Astrocyte of the cerebellum (primary cell): ENCODE measurements around the gene CDH11.

Experiments used
- DNase-seq: peaks from one replicate; pipeline ENCODE4 v3.0.0-alpha.2; 2011; ENCODE audit warnings: low read depth
- H3K4me3 ChIP-seq: 2 replicates; pipeline ENCODE4 v1.5.1; 2011; ENCODE audit warnings: mild to moderate bottlenecking, low read depth, low read length, moderate library complexity
- in situ Hi-C: cut with HindIII; loops from 2 replicates; pipeline ENCODE4 v1.10.0; 2017; ENCODE audit warnings: low sequenced_read_pairs
- TF ChIP-seq, protein P1 (sequence below): IDR thresholded peaks from 2 replicates; pipeline ENCODE4 v1.5.1; 2012; ENCODE audit warnings: low read length, low read depth, moderate library complexity, mild to moderate bottlenecking; ENCODE audit errors: missing control alignments

CDH11 gene

DNA sequence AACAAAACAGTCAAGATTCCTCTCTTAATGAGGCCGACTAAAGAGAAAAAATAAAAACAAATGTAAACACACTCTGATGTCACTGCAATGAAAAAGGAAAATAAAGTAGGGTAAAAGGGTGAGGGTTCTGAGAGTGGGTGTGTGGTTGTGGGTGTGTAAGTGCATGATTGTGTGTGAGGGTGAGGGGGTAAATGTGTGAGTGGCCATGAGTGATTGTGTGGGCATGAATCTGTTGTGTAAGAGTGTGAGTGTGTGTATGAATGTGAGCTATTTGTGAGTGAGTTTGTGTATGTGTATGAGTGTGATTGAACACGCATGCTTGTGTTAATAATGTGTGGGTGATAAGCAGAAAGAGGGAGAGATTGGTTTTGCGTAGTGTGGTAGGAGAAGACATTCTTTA lies 132.8 kb downstream of the CDH11 start:
- TF ChIP-seq, protein P1, sequence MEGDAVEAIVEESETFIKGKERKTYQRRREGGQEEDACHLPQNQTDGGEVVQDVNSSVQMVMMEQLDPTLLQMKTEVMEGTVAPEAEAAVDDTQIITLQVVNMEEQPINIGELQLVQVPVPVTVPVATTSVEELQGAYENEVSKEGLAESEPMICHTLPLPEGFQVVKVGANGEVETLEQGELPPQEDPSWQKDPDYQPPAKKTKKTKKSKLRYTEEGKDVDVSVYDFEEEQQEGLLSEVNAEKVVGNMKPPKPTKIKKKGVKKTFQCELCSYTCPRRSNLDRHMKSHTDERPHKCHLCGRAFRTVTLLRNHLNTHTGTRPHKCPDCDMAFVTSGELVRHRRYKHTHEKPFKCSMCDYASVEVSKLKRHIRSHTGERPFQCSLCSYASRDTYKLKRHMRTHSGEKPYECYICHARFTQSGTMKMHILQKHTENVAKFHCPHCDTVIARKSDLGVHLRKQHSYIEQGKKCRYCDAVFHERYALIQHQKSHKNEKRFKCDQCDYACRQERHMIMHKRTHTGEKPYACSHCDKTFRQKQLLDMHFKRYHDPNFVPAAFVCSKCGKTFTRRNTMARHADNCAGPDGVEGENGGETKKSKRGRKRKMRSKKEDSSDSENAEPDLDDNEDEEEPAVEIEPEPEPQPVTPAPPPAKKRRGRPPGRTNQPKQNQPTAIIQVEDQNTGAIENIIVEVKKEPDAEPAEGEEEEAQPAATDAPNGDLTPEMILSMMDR, result no peak
- no peak for DNase-seq
- no peak overlapping the region for H3K4me3 ChIP-seq
- in situ Hi-C loops, result no loop called here

GRCh38 chr16:64983963-64984362 lies 137.9 kb downstream of the CDH11 start:
- peak; percentile 62 for DNase-seq
- no peak overlapping the region for H3K4me3 ChIP-seq
- in situ Hi-C loops, result no loop called here
- TF ChIP-seq, protein P1, result peak; percentile 71

DNA sequence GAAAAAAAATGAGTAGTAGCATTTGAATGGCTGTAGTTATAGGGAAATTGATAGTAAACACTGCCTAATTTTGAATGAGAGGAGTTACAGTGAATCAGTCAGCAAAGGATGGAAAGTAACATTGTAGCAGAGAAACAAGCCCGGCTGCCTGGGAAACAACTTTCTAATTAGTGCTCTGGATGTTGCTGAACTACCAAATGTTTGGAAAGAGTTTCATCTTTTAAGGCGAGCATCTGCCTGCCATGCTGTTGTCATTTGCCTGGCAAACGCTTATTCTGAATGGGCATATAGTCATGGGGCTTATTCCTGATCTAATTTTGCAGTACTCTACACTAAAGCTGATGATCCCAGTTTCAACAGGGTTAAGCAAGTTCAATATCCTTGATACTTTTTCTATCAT lies 138.6 kb downstream of the CDH11 start:
- H3K4me3 ChIP-seq, result no peak overlapping the region
- no peak for DNase-seq

GRCh38 chr16:64982581-64982980 lies 139.3 kb downstream of the CDH11 start:
- H3K4me3 ChIP-seq, result no peak overlapping the region
- in situ Hi-C loops, result no loop called here
- TF ChIP-seq, protein P1, result no peak
- DNase-seq, result peak; percentile 8

More for the DNA sequence above, 138.6 kb downstream of the CDH11 start:
- in situ Hi-C loops, result no loop called here
- TF ChIP-seq, protein P1, result no peak

DNA sequence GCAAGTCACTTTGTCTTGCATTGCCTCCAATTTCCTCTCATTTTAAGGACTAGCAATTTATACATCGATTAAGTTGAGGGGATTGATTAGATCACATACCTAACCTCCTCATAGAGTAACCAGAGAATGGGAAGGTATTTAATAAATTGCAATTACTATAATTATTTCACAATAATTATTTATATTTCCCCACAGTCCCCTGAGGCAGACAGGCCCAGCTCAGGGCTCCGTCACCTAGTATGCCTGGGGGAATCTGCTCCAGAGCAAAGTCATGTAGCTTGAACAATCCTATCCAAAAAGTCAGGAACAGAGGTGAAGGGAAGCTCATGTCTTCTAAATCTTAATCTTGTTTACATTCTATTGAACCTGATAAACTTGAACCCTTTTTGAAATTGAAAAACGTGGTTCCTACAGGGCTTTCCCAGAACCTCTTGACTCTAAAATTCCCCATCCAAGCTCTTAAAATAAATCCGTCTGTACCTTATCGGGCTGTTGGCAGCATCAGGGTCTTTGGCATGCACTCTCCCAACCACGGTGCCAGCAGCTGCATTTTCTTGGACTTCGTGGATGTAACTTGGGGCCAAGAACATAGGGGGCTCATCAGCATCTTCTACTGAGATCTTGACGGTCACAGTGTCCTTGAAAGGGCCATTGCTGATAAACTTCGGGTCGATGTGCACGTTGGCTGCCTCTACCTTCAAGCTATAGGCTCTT lies 140.1 kb downstream of the CDH11 start:
- H3K4me3 ChIP-seq, result no peak overlapping the region
- TF ChIP-seq, protein P1, result no peak
- DNase-seq, result no peak
- in situ Hi-C loops, result no loop called here

- TF ChIP-seq, protein P1, result no peak
- no peak overlapping the region for H3K4me3 ChIP-seq
- no peak for DNase-seq
- in situ Hi-C loops, result no loop called here
These were observed 144.5 kb downstream of the CDH11 start for GRCh38 chr16:64977206-64977920.
